CD4-positive, alpha-beta T cell treated with Interleukin-15 for 4 hours (primary cell): ENCODE measurements around the gene AHSG.
"Not testable (repeated sequence)": the region's sequence is repeated elsewhere in the genome, so short reads cannot be mapped to it uniquely, and the experiment has no call there.

Experiments
- DNase-seq: peaks from one replicate; pipeline ENCODE4 v3.0.0-alpha.2; 2020; ENCODE audit warnings: low spot score

AHSG gene

GRCh38 chr3:186617036-186617946 lies 4.4 kb downstream of the AHSG start:
- peak; percentile 84 for DNase-seq

- DNase-seq: no peak
Observed at GRCh38 chr3:186618318-186618938, 5.6 kb downstream of the AHSG start.

- DNase-seq: no peak
Observed at GRCh38 chr3:186619787-186620212, 6.9 kb downstream of the AHSG start.

- DNase-seq: no peak
Observed at GRCh38 chr3:186620213-186621092, 7.6 kb downstream of the AHSG start.

GRCh38 chr3:186621894-186622650 lies 9.2 kb downstream of the AHSG start:
- no peak for DNase-seq

- no peak for DNase-seq
Observed at GRCh38 chr3:186622651-186623310, 9.9 kb downstream of the AHSG start.

- no peak for DNase-seq
Observed at GRCh38 chr3:186624598-186624997, 11.7 kb downstream of the AHSG start.

- DNase-seq: no peak
Observed at GRCh38 chr3:186625600-186626042, 12.8 kb downstream of the AHSG start.

- DNase-seq: no peak
Observed at GRCh38 chr3:186626254-186626847, 13.5 kb downstream of the AHSG start.

- DNase-seq: no peak
Observed at GRCh38 chr3:186627852-186628414, 15.1 kb downstream of the AHSG start.

- no peak for DNase-seq
Observed at GRCh38 chr3:186628756-186629155, 15.9 kb downstream of the AHSG start.

- no peak for DNase-seq
Observed at GRCh38 chr3:186630950-186631641, 18.2 kb downstream of the AHSG start.

GRCh38 chr3:186633481-186633880 lies 20.6 kb downstream of the AHSG start:
- no peak for DNase-seq

GRCh38 chr3:186634207-186634606 lies 21.3 kb downstream of the AHSG start:
- not testable (repeated sequence) for DNase-seq

- no peak for DNase-seq
Observed at GRCh38 chr3:186635532-186635931, 22.7 kb downstream of the AHSG start.

GRCh38 chr3:186636536-186636935 lies 23.7 kb downstream of the AHSG start:
- no peak for DNase-seq

GRCh38 chr3:186637686-186638085 lies 24.8 kb downstream of the AHSG start:
- DNase-seq: no peak

- no peak for DNase-seq
Observed at GRCh38 chr3:186638259-186638658, 25.4 kb downstream of the AHSG start.

- no peak for DNase-seq
Observed at GRCh38 chr3:186639778-186640472, 27.1 kb downstream of the AHSG start, which contains the start of gene FETUB. Gene FETUB, plus strand, starts transcription at chr3:186640399. Its CDS starts 62 bp downstream, at chr3:186640461.
